GM12891 (cell line): ENCODE data around the gene SLC26A4.

Experiments used
- PAX5 ChIP-seq: IDR thresholded peaks from 2 replicates; pipeline ENCODE4 v1.6.1; 2011; ENCODE audit warnings: low read length, moderate library complexity, mild to moderate bottlenecking; ENCODE audit not compliant: insufficient read depth, severe bottlenecking
- POLR2A ChIP-seq: IDR thresholded peaks from 2 replicates; pipeline ENCODE4 v1.6.1; 2011; ENCODE audit warnings: low read depth, low read length, control low read depth
- POLR2AphosphoS5 ChIP-seq: IDR thresholded peaks from 2 replicates; pipeline ENCODE4 v1.6.1; 2011; ENCODE audit warnings: low read depth, low read length, control low read depth
- POU2F2 ChIP-seq: IDR thresholded peaks from 2 replicates; pipeline ENCODE4 v1.6.1; 2011; ENCODE audit warnings: low read depth, mild to moderate bottlenecking, control low read depth, low read length, moderate library complexity
- SPI1 ChIP-seq: IDR thresholded peaks from 2 replicates; pipeline ENCODE4 v1.6.1; 2011; ENCODE audit warnings: low read depth, low read length, control low read depth
- TAF1 ChIP-seq: IDR thresholded peaks from 2 replicates; pipeline ENCODE4 v1.6.1; 2011; ENCODE audit warnings: low read depth, low read length, control low read depth

DNA sequence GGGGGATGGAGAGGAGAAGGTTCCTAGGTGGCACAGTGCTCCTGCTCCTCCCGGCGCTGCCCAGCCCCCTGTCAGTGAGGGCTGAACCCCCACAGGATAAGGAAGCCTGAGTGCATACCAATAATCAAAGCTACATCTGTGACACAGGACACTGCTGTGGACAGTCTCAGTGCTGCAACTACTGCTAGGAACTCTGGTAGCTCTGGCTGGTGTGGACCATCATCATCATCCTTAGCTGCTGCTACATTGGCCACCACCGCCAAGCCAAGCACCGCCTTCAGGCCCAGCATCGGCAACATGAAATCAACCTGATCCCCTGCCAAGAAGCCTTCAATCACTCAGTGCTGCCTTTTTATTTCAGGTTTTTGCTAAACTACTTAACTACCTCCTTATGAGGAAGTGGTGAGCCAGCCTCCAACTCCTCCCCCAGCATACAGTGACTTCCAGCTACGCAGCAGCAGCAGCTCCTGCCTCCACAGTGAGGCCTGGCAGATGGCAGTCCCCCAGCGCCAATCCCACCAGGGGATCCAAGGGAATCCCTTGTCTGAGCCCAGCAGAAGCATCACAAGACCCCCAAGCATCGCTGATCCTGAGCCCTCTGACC lies 32.1 kb upstream of the SLC26A4 start:
- no peak for TF ChIP-seq POLR2A
- no peak for TF ChIP-seq TAF1
- no peak for TF ChIP-seq POLR2AphosphoS5
- peak; percentile 52; the same call in 1 of the 2 replicates for TF ChIP-seq SPI1
- no peak for TF ChIP-seq PAX5
- TF ChIP-seq POU2F2, result no peak
